NCI-H1092 treated with DMSO at 0.1 percent for 48 hours (cell line): Measurements from ENCODE around the gene FADS6.
A peak's percentile ranks its signal among the peaks of the same experiment; 100 is the strongest.
"Not testable (repeated sequence)": the region's sequence is repeated elsewhere in the genome, so short reads cannot be mapped to it uniquely, and the experiment has no call there.

Experiments used
- DNase-seq: peaks from one replicate; lab custom pipeline; 2025; lab: John Stamatoyannopoulos, UW

FADS6 gene

GRCh38 chr17:74920642-74921025, 27.2 kb upstream of the FADS6 start:
- DNase-seq, result no peak

GRCh38 chr17:74920306-74920620, 26.8 kb upstream of the FADS6 start:
- DNase-seq, result no peak

GRCh38 chr17:74919440-74920305, 26.2 kb upstream of the FADS6 start:
- DNase-seq, result no peak

- no peak for DNase-seq
Measured at GRCh38 chr17:74918906-74919305, 25.5 kb upstream of the FADS6 start.

GRCh38 chr17:74917430-74917829, 24.0 kb upstream of the FADS6 start:
- DNase-seq, result no peak

GRCh38 chr17:74916851-74917199, 23.4 kb upstream of the FADS6 start:
- no peak for DNase-seq

- no peak for DNase-seq
Measured at GRCh38 chr17:74916136-74916850, 22.9 kb upstream of the FADS6 start.

GRCh38 chr17:74911423-74911822, 18.0 kb upstream of the FADS6 start:
- not testable (repeated sequence) for DNase-seq

- not testable (repeated sequence) for DNase-seq
Measured at GRCh38 chr17:74909097-74909496, 15.7 kb upstream of the FADS6 start.

- DNase-seq, result no peak
Measured at GRCh38 chr17:74907012-74907411, 13.6 kb upstream of the FADS6 start.

GRCh38 chr17:74906214-74906793, 12.9 kb upstream of the FADS6 start:
- DNase-seq, result not testable (repeated sequence)

GRCh38 chr17:74904687-74905409, 11.4 kb upstream of the FADS6 start:
- no peak for DNase-seq

GRCh38 chr17:74903671-74904070, 10.2 kb upstream of the FADS6 start:
- no peak for DNase-seq

GRCh38 chr17:74903034-74903433, 9.6 kb upstream of the FADS6 start:
- no peak for DNase-seq

- DNase-seq, result no peak
Measured at GRCh38 chr17:74901353-74902135, 8.1 kb upstream of the FADS6 start.

GRCh38 chr17:74900208-74900607, 6.8 kb upstream of the FADS6 start:
- no peak for DNase-seq

- no peak for DNase-seq
Measured at GRCh38 chr17:74898376-74898946, 5.0 kb upstream of the FADS6 start.

- DNase-seq, result no peak
Measured at GRCh38 chr17:74893936-74894671, 671 bp upstream of the FADS6 start.

- peak; percentile 4 for DNase-seq
Measured at GRCh38 chr17:74892013-74892841, 1.2 kb downstream of the FADS6 start.

- no peak for DNase-seq
Measured at GRCh38 chr17:74890554-74890953, 2.9 kb downstream of the FADS6 start.
